Fibroblast of lung (primary cell): ENCODE results near the gene CNST. TPM values are rescaled to one million over a fixed set of nuclear protein-coding genes. Genes with fewer than 3 reads are reported as not detected.

ENCODE experiments used
- DNase-seq, 2 donors: peaks; one replicate each; pipeline versions ENCODE4 v3.0.0 to v3.0.0-alpha.2; 2010; ENCODE audit warnings: low read depth in 2 of 2
- H2AFZ ChIP-seq: 2 replicates; pipeline ENCODE4 v1.5.1; 2012; ENCODE audit warnings: low read length, control low read depth, inconsistent platforms
- H3K27ac ChIP-seq: 2 replicates; pipeline ENCODE4 v1.5.1; 2011; ENCODE audit warnings: low read length, control low read depth; ENCODE audit not compliant: insufficient read depth
- H3K27me3 ChIP-seq: 2 replicates; pipeline ENCODE4 v1.5.1; 2011; ENCODE audit warnings: mild to moderate bottlenecking, low read length; ENCODE audit not compliant: control insufficient read depth, insufficient read depth
- H3K36me3 ChIP-seq: 2 replicates; pipeline ENCODE4 v1.5.1; 2011; ENCODE audit warnings: low read length; ENCODE audit not compliant: control insufficient read depth, insufficient read depth
- H3K4me1 ChIP-seq: 2 replicates; pipeline ENCODE4 v1.5.1; 2011; ENCODE audit warnings: low read length; ENCODE audit not compliant: control insufficient read depth, insufficient read depth; ENCODE audit errors: extremely low read depth
- H3K4me2 ChIP-seq: 2 replicates; pipeline ENCODE4 v1.5.1; 2011; ENCODE audit warnings: low read length, control low read depth; ENCODE audit not compliant: insufficient read depth; ENCODE audit errors: extremely low read depth
- H3K4me3 ChIP-seq, 4 experiments: fragments of 200-600 bp in 1 of 4; sonication (generic) in 1 of 4; replicated peaks in 1 of 4; 2 replicates each; pipeline ENCODE4 v1.5.1; 2011 to 2016; ENCODE audit warnings: low read length in 4 of 4, low read depth in 3 of 4, mild to moderate bottlenecking in 3 of 4, control low read depth in 2 of 4, inconsistent platforms in 1 of 4, mixed read lengths in 1 of 4; ENCODE audit not compliant: insufficient read depth in 1 of 4; ENCODE audit errors: control extremely low read depth in 1 of 4
- H3K79me2 ChIP-seq: 2 replicates; pipeline ENCODE4 v1.5.1; 2012; ENCODE audit warnings: mild to moderate bottlenecking, low read length, inconsistent platforms; ENCODE audit not compliant: control insufficient read depth, insufficient read depth
- H3K9ac ChIP-seq: 2 replicates; pipeline ENCODE4 v1.5.1; 2011; ENCODE audit warnings: mild to moderate bottlenecking, low read length, control low read depth; ENCODE audit not compliant: insufficient read depth
- H3K9me3 ChIP-seq: 2 replicates; pipeline ENCODE4 v1.5.1; 2012; ENCODE audit warnings: low read depth, low read length; ENCODE audit not compliant: control insufficient read depth, insufficient read depth
- H4K20me1 ChIP-seq: 2 replicates; pipeline ENCODE4 v1.5.1; 2011; ENCODE audit warnings: low read length; ENCODE audit not compliant: control insufficient read depth, insufficient read depth; ENCODE audit errors: extremely low read depth
- EZH2 ChIP-seq: IDR thresholded peaks from 2 replicates; pipeline ENCODE4 v1.5.1; 2012; ENCODE audit warnings: low read length, control low read depth, mild to moderate bottlenecking; ENCODE audit errors: missing control alignments
- polyA plus RNA-seq, 2 donors: library from polyadenylated mRNA; depleted of rRNA in 1 of 2; stranded (reverse) in 1 of 2; unstranded in 1 of 2; fragments of >200 nt; gene quantifications; 2 replicates each; pipeline ENCODE4 v1.2.1, GENCODE V29; 2011 to 2012; ENCODE audit warnings: missing spikeins in 1 of 2
- total RNA-seq: library from RNA; depleted of rRNA; stranded (reverse); fragments of >200 nt; gene quantifications from 2 replicates; pipeline ENCODE4 v1.2.1, GENCODE V29; 2014
- TF ChIP-seq, protein P1 (sequence below), 2 donors: IDR thresholded peaks in 1 of 2; conservative IDR thresholded peaks in 1 of 2; 1 replicate in 1 of 2; 2 replicates in 1 of 2; pipeline ENCODE4 v1.5.1; 2011 to 2012; ENCODE audit warnings: low read length in 2 of 2, control low read depth in 1 of 2, inconsistent platforms in 1 of 2, low read depth in 1 of 2, mild to moderate bottlenecking in 1 of 2

The CNST gene
- total and polyA plus RNA-seq, 2 donors (not counting 1 experiment from before 2014, with no cell fraction given), result 26.9 to 33.9 TPM

DNA sequence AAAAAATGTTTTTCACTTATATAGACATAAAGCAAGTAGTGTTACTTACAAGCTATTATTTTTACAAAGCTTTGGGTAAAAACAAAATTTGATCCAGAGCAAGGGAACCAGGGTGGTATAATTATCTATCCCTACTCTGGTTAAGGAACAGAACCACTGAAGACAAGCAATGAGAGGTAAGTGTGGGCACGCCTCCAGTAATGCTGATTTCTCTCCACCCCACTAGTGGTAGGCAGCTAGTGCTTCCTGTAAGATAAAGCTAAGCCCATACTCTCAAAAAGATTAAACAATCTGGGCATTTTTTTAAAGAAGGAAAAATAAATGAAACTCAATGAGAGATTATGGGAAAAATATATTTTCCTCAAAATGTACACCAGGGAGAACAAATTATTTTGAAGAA is 22.3 kb upstream of the CNST start:
- no peak for TF ChIP-seq EZH2
- TF ChIP-seq, protein P1, sequence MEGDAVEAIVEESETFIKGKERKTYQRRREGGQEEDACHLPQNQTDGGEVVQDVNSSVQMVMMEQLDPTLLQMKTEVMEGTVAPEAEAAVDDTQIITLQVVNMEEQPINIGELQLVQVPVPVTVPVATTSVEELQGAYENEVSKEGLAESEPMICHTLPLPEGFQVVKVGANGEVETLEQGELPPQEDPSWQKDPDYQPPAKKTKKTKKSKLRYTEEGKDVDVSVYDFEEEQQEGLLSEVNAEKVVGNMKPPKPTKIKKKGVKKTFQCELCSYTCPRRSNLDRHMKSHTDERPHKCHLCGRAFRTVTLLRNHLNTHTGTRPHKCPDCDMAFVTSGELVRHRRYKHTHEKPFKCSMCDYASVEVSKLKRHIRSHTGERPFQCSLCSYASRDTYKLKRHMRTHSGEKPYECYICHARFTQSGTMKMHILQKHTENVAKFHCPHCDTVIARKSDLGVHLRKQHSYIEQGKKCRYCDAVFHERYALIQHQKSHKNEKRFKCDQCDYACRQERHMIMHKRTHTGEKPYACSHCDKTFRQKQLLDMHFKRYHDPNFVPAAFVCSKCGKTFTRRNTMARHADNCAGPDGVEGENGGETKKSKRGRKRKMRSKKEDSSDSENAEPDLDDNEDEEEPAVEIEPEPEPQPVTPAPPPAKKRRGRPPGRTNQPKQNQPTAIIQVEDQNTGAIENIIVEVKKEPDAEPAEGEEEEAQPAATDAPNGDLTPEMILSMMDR (conservative IDR thresholded peaks at IDR 0.05 in 1 of 2, IDR thresholded peaks at IDR 0.05 in 1 of 2; ENCODE audit: low read depth in 1 of 2, low read length in 2 of 2), result no peak
- H3K27ac ChIP-seq, result no peak overlapping the region
- DNase-seq, result no peak
- no peaks in the 10 kb centered on the region for H3K4me1 ChIP-seq
- no peak overlapping the region for H3K4me2 ChIP-seq
- no peaks in the 10 kb centered on the region for H3K27me3 ChIP-seq
- no peaks in the 10 kb centered on the region for H3K9me3 ChIP-seq
- no peak overlapping the region for H3K4me3 ChIP-seq
- no peak overlapping the region for H2AFZ ChIP-seq
- no peak overlapping the region for H3K9ac ChIP-seq
- no peaks in the 10 kb centered on the region for H3K79me2 ChIP-seq
- peaks cover 4% of the 10 kb centered on the region for H3K36me3 ChIP-seq
- no peaks in the 10 kb centered on the region for H4K20me1 ChIP-seq

DNA sequence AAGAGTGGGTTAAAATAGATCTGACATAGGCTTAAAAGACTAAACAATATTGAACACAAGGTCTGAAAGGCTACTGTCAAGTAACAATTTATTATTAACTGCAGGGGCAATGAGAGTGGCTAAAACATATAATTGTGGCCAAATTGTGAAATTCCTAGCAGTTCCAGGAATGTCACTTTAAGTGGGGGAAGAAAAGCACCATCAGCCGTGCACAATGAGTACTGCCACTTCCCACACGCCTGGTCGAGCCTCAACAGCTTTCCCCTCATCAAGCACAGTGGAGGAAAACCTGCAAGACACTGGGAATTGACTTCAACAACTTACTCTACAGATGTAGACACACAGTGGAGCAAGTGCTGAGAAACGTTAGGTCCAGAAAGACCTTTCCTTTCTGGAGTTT is 16.6 kb upstream of the CNST start:
- Histone ChIP-seq H3K9me3 (no peaks in the 10 kb centered on the region), H3K4me2 (no peak overlapping the region), H3K36me3 (peaks cover 6% of the 10 kb centered on the region), H3K4me1 (no peaks in the 10 kb centered on the region), H4K20me1 (no peaks in the 10 kb centered on the region), H2AFZ (no peak overlapping the region), H3K4me3 (no peak overlapping the region), H3K9ac (no peak overlapping the region), H3K27ac (no peak overlapping the region), H3K79me2 (no peaks in the 10 kb centered on the region), H3K27me3 (no peaks in the 10 kb centered on the region)
- no peak for TF ChIP-seq EZH2
- TF ChIP-seq, protein P1 (conservative IDR thresholded peaks at IDR 0.05 in 1 of 2, IDR thresholded peaks at IDR 0.05 in 1 of 2; ENCODE audit: low read depth in 1 of 2, low read length in 2 of 2), result no peak
- no peak for DNase-seq

DNA sequence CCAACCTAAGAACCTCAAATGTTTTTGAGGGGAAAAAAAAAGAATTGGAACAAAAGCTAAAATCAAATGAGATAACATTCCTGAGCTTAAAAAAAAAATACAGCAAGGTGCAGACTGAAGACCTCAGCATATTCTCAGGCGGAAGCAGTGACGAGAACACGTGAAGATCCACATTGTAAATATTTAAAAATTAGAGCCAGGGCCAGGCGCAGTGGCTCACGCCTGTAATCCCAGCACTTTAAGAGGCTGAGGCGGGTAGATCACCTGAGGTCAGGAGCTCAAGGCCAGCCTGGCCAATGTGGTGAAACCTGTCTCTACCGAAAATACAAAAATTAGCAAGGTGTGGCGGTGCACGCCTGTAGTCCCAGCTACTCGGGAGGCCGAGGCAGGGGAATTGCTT is 15.9 kb upstream of the CNST start:
- no peak overlapping the region for H3K4me3 ChIP-seq
- TF ChIP-seq, protein P1 (conservative IDR thresholded peaks at IDR 0.05 in 1 of 2, IDR thresholded peaks at IDR 0.05 in 1 of 2; ENCODE audit: low read depth in 1 of 2, low read length in 2 of 2), result no peak
- no peak for TF ChIP-seq EZH2
- no peaks in the 10 kb centered on the region for H4K20me1 ChIP-seq
- H2AFZ ChIP-seq, result no peak overlapping the region
- H3K9me3 ChIP-seq, result no peaks in the 10 kb centered on the region
- H3K27ac ChIP-seq, result no peak overlapping the region
- H3K79me2 ChIP-seq, result no peaks in the 10 kb centered on the region
- H3K36me3 ChIP-seq, result peaks cover 6% of the 10 kb centered on the region
- no peaks in the 10 kb centered on the region for H3K27me3 ChIP-seq
- no peak overlapping the region for H3K4me2 ChIP-seq
- no peaks in the 10 kb centered on the region for H3K4me1 ChIP-seq
- H3K9ac ChIP-seq, result no peak overlapping the region
- DNase-seq, result no peak
